Bronchial epithelial cell (primary cell): ENCODE measurements around the gene PHAF1. TPM values are rescaled to one million over a fixed set of nuclear protein-coding genes. Genes with fewer than 3 reads are reported as not detected.

ENCODE experiments used
- DNase-seq: peaks from one replicate; pipeline ENCODE4 v3.0.0-alpha.2; 2010; ENCODE audit warnings: low read depth
- FAIRE-seq: peaks from 2 replicates; lab custom pipeline; 2011; peaks lifted over from hg19 to GRCh38; lab: Jason Lieb, UNC
- H3K27me3 ChIP-seq: 2 replicates; pipeline ENCODE4 v1.5.1; 2011; ENCODE audit warnings: low read length; ENCODE audit not compliant: control insufficient read depth, insufficient read depth
- H3K36me3 ChIP-seq: 2 replicates; pipeline ENCODE4 v1.5.1; 2011; ENCODE audit warnings: low read length; ENCODE audit not compliant: control insufficient read depth, insufficient read depth
- H3K4me3 ChIP-seq: 2 replicates; pipeline ENCODE4 v1.5.1; 2011; ENCODE audit warnings: mild to moderate bottlenecking, low read depth, low read length, control low read depth
- total RNA-seq: library from RNA; depleted of rRNA; stranded (reverse); fragments of >200 nt; gene quantifications from 2 replicates; pipeline ENCODE4 v1.2.1, GENCODE V29; 2014
- TF ChIP-seq, protein P1 (sequence below): IDR thresholded peaks from 2 replicates; pipeline ENCODE4 v1.5.1; 2011; ENCODE audit warnings: mild to moderate bottlenecking, moderate library complexity, low read length, control low read depth, inconsistent platforms; ENCODE audit not compliant: insufficient read depth, severe bottlenecking

PHAF1 gene
- total RNA-seq, 1 donor from 2014 or later: 7.6 TPM

- no peaks in the 10 kb centered on the region for H3K27me3 ChIP-seq
- FAIRE-seq (no peak), DNase-seq (no peak)
- TF ChIP-seq, protein P1, sequence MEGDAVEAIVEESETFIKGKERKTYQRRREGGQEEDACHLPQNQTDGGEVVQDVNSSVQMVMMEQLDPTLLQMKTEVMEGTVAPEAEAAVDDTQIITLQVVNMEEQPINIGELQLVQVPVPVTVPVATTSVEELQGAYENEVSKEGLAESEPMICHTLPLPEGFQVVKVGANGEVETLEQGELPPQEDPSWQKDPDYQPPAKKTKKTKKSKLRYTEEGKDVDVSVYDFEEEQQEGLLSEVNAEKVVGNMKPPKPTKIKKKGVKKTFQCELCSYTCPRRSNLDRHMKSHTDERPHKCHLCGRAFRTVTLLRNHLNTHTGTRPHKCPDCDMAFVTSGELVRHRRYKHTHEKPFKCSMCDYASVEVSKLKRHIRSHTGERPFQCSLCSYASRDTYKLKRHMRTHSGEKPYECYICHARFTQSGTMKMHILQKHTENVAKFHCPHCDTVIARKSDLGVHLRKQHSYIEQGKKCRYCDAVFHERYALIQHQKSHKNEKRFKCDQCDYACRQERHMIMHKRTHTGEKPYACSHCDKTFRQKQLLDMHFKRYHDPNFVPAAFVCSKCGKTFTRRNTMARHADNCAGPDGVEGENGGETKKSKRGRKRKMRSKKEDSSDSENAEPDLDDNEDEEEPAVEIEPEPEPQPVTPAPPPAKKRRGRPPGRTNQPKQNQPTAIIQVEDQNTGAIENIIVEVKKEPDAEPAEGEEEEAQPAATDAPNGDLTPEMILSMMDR: no peak
- no peak overlapping the region for H3K4me3 ChIP-seq
- no peaks in the 10 kb centered on the region for H3K36me3 ChIP-seq
These were observed 4.5 kb upstream of the PHAF1 start for GRCh38 chr16:67105246-67105645.

DNA sequence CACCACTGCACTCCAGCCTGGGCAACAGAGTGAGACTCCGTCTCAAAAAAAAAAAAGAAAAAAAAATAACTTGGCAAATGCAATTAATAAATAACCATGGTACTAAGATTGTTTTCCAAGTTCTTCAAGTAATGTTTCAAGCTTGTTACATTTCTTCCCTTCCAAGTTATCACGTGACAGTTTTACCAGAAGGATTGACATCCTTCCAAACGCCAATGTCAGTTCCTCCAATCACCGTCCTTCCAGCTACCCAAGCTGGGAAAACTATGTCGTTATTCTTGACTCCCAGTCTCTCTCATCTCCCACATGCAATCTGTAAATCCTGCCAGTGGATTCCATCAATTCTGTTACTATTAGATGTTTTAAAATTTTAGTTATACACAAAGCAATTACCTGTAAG lies 3.9 kb upstream of the PHAF1 start:
- FAIRE-seq: no peak

GRCh38 chr16:67108489-67108888 lies 1.3 kb upstream of the PHAF1 start:
- no peak overlapping the region for H3K4me3 ChIP-seq
- no peaks in the 10 kb centered on the region for H3K36me3 ChIP-seq
- no peaks in the 10 kb centered on the region for H3K27me3 ChIP-seq
- FAIRE-seq: no peak
- no peak for DNase-seq
- TF ChIP-seq, protein P1: no peak

More for the DNA sequence above, 3.9 kb upstream of the PHAF1 start:
- Histone ChIP-seq H3K36me3 (no peaks in the 10 kb centered on the region), H3K27me3 (no peaks in the 10 kb centered on the region), H3K4me3 (no peak overlapping the region)
- no peak for DNase-seq
- TF ChIP-seq, protein P1: no peak

DNA sequence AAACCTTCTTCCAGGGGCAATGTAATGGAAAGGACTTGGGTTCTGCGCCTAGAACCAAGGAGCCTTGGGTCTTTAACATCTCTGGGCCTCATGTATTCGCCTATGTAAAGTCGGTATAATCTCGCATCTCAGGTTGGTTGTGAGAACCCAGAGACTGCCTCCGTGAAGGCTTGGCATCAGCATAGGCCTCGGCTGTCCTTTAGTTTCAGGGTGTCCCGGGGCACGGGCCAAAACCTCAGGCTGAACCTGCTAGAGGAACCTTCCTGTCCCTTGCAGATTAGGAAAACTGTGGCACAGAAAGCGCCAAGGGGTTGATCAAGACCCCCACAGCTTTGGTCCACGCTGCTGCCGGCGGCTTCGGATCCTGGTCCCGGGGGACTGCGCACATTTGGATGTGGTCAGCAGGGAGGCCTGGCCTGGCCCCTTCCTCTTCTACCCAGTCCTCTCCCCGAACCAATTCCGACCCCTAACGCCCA lies 772 bp upstream of the PHAF1 start:
- FAIRE-seq: no peak
- DNase-seq: no peak
- TF ChIP-seq, protein P1: no peak
- no peaks in the 10 kb centered on the region for H3K36me3 ChIP-seq
- peak overlapping the region; percentile 76 for H3K4me3 ChIP-seq
- no peaks in the 10 kb centered on the region for H3K27me3 ChIP-seq

DNA sequence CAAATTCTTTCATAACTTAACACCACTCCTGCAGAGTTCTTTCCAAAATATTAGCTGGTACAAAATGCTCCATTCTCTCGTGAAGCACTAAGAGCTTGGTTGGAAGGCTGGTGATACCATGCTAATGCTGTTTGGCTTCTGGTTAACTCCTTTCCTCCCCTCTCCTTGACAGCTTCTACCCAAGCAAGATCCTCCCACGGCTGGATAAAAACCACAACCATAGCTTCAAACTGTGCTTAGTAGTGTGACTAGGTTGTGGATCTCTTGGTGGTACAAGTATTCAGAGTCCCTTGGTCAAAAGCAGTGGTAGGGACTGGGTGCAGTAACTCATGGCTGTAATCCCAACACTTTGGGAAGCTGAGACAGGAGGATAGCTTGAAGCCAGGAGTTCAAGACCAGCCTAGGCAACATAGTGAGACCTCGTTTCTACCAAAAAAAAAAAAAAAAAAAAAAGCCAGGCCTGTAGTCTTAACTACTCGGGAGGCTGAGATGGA lies 2.3 kb downstream of the PHAF1 start:
- no peak overlapping the region for H3K4me3 ChIP-seq
- TF ChIP-seq, protein P1: no peak
- no peaks in the 10 kb centered on the region for H3K36me3 ChIP-seq
- FAIRE-seq (no peak), DNase-seq (no peak)
- H3K27me3 ChIP-seq: no peaks in the 10 kb centered on the region

GRCh38 chr16:67112591-67113399 lies 3.1 kb downstream of the PHAF1 start:
- Histone ChIP-seq H3K36me3 (no peaks in the 10 kb centered on the region), H3K4me3 (no peak overlapping the region), H3K27me3 (no peaks in the 10 kb centered on the region)
- TF ChIP-seq, protein P1: no peak
- no peak for FAIRE-seq
- DNase-seq: no peak
